AG04450 (cell line): ENCODE measurements around the gene KLHL17. TPM values are rescaled to one million over a fixed set of nuclear protein-coding genes. Genes with fewer than 3 reads are reported as not detected.
"Not testable (repeated sequence)": the region's sequence is repeated elsewhere in the genome, so short reads cannot be mapped to it uniquely, and the experiment has no call there.

Experiments
- CTCF ChIA-PET: fragments of 300-600, 350-600 bp; formaldehyde crosslinking; extraction: SDS; loops from one replicate; lab custom pipeline; 2022; ENCODE audit warnings: antibody characterized with exemption, inconsistent platforms; lab: Charles Lee
- POLR2A ChIA-PET: fragments of 350-600 bp; formaldehyde crosslinking; extraction: SDS; loops from one replicate; lab custom pipeline; 2021; ENCODE audit warnings: antibody characterized with exemption, inconsistent platforms; lab: Yijun Ruan, JAX
- DNase-seq: peaks from one replicate; pipeline ENCODE4 v3.0.0-alpha.2; 2011; ENCODE audit warnings: low read depth, low spot score
- H3K27ac ChIP-seq: one replicate; pipeline ENCODE4 v1.5.1; 2012; ENCODE audit warnings: low read depth, low read length, control low read depth
- H3K27me3 ChIP-seq: one replicate; pipeline ENCODE4 v1.6.0; 2012; ENCODE audit warnings: low read length; ENCODE audit not compliant: control insufficient read depth, insufficient read depth
- H3K4me3 ChIP-seq: 2 replicates; pipeline ENCODE4 v1.5.1; 2011; ENCODE audit warnings: mild to moderate bottlenecking, low read depth, low read length, control low read depth
- H3K9me3 ChIP-seq: 2 replicates; pipeline ENCODE4 v1.5.1; 2012; ENCODE audit warnings: low read length; ENCODE audit not compliant: control insufficient read depth, insufficient read depth
- CTCF ChIP-seq: IDR thresholded peaks from 2 replicates; pipeline ENCODE4 v1.5.1; 2011; ENCODE audit warnings: low read depth, low read length, control low read depth, inconsistent platforms
- polyA plus RNA-seq: library from polyadenylated mRNA; depleted of rRNA; stranded (reverse); fragments of >200 nt; gene quantifications from 2 replicates; pipeline ENCODE4 v1.2.3, GENCODE V29; 2011

Gene KLHL17
- polyA plus RNA-seq, 1 experiment, result 5.5 TPM

GRCh38 chr1:984476-984814 is 24.1 kb downstream of the KLHL17 start:
- H3K27me3 ChIP-seq, result peaks cover 35% of the 10 kb centered on the region
- CTCF ChIA-PET, result interaction anchor here (0.6 to 2.1 kb wide), 18 partner anchors 8 to 308 kb away, joined by 3 to 15 read pairs (median 4); partner anchors contain the start of gene NOC2L
- peak overlapping the region; percentile 17 for H3K4me3 ChIP-seq
- DNase-seq, result no peak
- no peaks in the 10 kb centered on the region; the same call in 1 of the 2 replicates for H3K9me3 ChIP-seq
- no peak overlapping the region for H3K27ac ChIP-seq
- POLR2A ChIA-PET, result no interaction called here
- TF ChIP-seq CTCF, result no peak

- H3K27me3 ChIP-seq, result peaks cover 35% of the 10 kb centered on the region
- POLR2A ChIA-PET, result no interaction called here
- TF ChIP-seq CTCF, result no peak
- DNase-seq, result no peak
- H3K27ac ChIP-seq, result no peak overlapping the region
- CTCF ChIA-PET, result interaction anchor here (0.9 to 1.8 kb wide), 10 partner anchors 7 to 79 kb away, joined by 3 to 15 read pairs (median 4); no protein-coding TSS in a partner anchor
- no peak overlapping the region for H3K4me3 ChIP-seq
- no peaks in the 10 kb centered on the region; the same call in 1 of the 2 replicates for H3K9me3 ChIP-seq
Measured at GRCh38 chr1:985126-985525, 24.7 kb downstream of the KLHL17 start.

GRCh38 chr1:988061-988460 is 27.7 kb downstream of the KLHL17 start:
- DNase-seq, H3K27ac ChIP-seq, H3K4me3 ChIP-seq, CTCF ChIA-PET, POLR2A ChIA-PET: not testable (repeated sequence)
- Histone ChIP-seq H3K9me3 (peaks cover 16% of the 10 kb centered on the region), H3K27me3 (peaks cover 14% of the 10 kb centered on the region)

- H3K4me3 ChIP-seq, DNase-seq, H3K27ac ChIP-seq, POLR2A ChIA-PET, H3K27me3 ChIP-seq: not testable (repeated sequence)
- CTCF ChIA-PET, result interaction anchor here (0.6 kb wide), 1 partner anchor 73 kb away, joined by 3 read pairs; no protein-coding TSS in a partner anchor
- H3K9me3 ChIP-seq, result peaks cover 23% of the 10 kb centered on the region
Measured at GRCh38 chr1:991275-991674, 30.9 kb downstream of the KLHL17 start.

- no peak overlapping the region for H3K27ac ChIP-seq
- POLR2A ChIA-PET, result no interaction called here
- peaks cover 23% of the 10 kb centered on the region for H3K9me3 ChIP-seq
- H3K4me3 ChIP-seq, result no peak overlapping the region
- no peak for DNase-seq
- CTCF ChIA-PET, result interaction anchor here (0.6 to 1.1 kb wide), 2 partner anchors 7 to 72 kb away, joined by 3 to 8 read pairs; no protein-coding TSS in a partner anchor
- no peak for TF ChIP-seq CTCF
- H3K27me3 ChIP-seq, result peaks cover 4% of the 10 kb centered on the region
Measured at GRCh38 chr1:991895-992294, 31.5 kb downstream of the KLHL17 start.

GRCh38 chr1:992362-992761 is 32.0 kb downstream of the KLHL17 start:
- peaks cover 23% of the 10 kb centered on the region for H3K9me3 ChIP-seq
- no peak for DNase-seq
- no peak overlapping the region for H3K27ac ChIP-seq
- CTCF ChIA-PET, result interaction anchor here (1.1 kb wide), 1 partner anchor 8 kb away, joined by 8 read pairs; no protein-coding TSS in a partner anchor
- H3K4me3 ChIP-seq, result no peak overlapping the region
- POLR2A ChIA-PET, result no interaction called here
- TF ChIP-seq CTCF, result no peak
- H3K27me3 ChIP-seq, result peaks cover 8% of the 10 kb centered on the region
